GM23338 (cell line): ENCODE results near the gene TRAPPC12. TPM values are rescaled to one million over a fixed set of nuclear protein-coding genes. Genes with fewer than 3 reads are reported as not detected.

Experiments used
- ATAC-seq: fragments of 200-7000 bp; cut with Tn5 transposase; 3 replicates; pipeline ENCODE4 v1.9.1; 2020
- DNase-seq: peaks from one replicate; pipeline ENCODE4 v3.0.0-alpha.2; 2015; ENCODE audit warnings: low spot score
- H2AFZ ChIP-seq: fragments of 200-600 bp; sonication (generic); 2 replicates; pipeline ENCODE4 v1.8.0; 2016; ENCODE audit warnings: antibody characterized with exemption, mild to moderate bottlenecking, moderate library complexity
- H3F3A ChIP-seq: fragments of 200-600 bp; sonication (generic); replicated peaks from 2 replicates; pipeline ENCODE4 v1.8.0; 2017; ENCODE audit warnings: antibody characterized with exemption, mixed run types, low read depth
- H3K27ac ChIP-seq: fragments of 200-600 bp; sonication (generic); 2 replicates; pipeline ENCODE4 v1.6.1; 2016; ENCODE audit warnings: low read depth
- H3K27me3 ChIP-seq: fragments of 200-600 bp; sonication (generic); 2 replicates; pipeline ENCODE4 v1.8.0; 2016; ENCODE audit warnings: mild to moderate bottlenecking, mixed run types, moderate library complexity; ENCODE audit not compliant: insufficient read depth
- H3K36me3 ChIP-seq: fragments of 200-600 bp; sonication (generic); 2 replicates; pipeline ENCODE4 v1.8.0; 2016; ENCODE audit warnings: mild to moderate bottlenecking; ENCODE audit not compliant: insufficient read depth
- H3K4me1 ChIP-seq: fragments of 200-600 bp; sonication (generic); 2 replicates; pipeline ENCODE4 v1.8.0; 2016; ENCODE audit warnings: mild to moderate bottlenecking, moderate library complexity; ENCODE audit not compliant: insufficient read depth
- H3K4me2 ChIP-seq: fragments of 200-600 bp; sonication (generic); 2 replicates; pipeline ENCODE4 v1.7.1; 2017; ENCODE audit warnings: mixed run types
- H3K4me3 ChIP-seq: fragments of 200-600 bp; sonication (generic); 2 replicates; pipeline ENCODE4 v1.6.1; 2016; ENCODE audit warnings: mixed run types
- H3K79me2 ChIP-seq: fragments of 200-600 bp; sonication (generic); replicated peaks from 2 replicates; pipeline ENCODE4 v1.8.0; 2017; ENCODE audit warnings: mild to moderate bottlenecking; ENCODE audit not compliant: insufficient read depth
- H3K9me2 ChIP-seq: fragments of 200-600 bp; sonication (generic); 2 replicates; pipeline ENCODE4 v1.8.0; 2017; ENCODE audit not compliant: insufficient read depth
- H4K20me1 ChIP-seq: fragments of 200-600 bp; sonication (generic); replicated peaks from 2 replicates; pipeline ENCODE4 v1.8.0; 2017; ENCODE audit warnings: mild to moderate bottlenecking; ENCODE audit not compliant: insufficient read depth
- H3K27ac Mint-ChIP-seq: 2 replicates; pipeline ENCODE4 v1.8.0; 2020; ENCODE audit warnings: inconsistent platforms, mild to moderate bottlenecking, moderate library complexity, mixed read lengths
- H3K27me3 Mint-ChIP-seq: 3 replicates; pipeline ENCODE4 v1.8.0; 2022; ENCODE audit warnings: low read depth, mild to moderate bottlenecking, moderate library complexity, mixed read lengths, inconsistent platforms; ENCODE audit not compliant: insufficient read depth, poor library complexity
- H3K36me3 Mint-ChIP-seq: 3 replicates; pipeline ENCODE4 v1.8.0; 2021; ENCODE audit warnings: low read depth, mild to moderate bottlenecking, inconsistent platforms, moderate library complexity, mixed read lengths
- H3K4me1 Mint-ChIP-seq: 3 replicates; pipeline ENCODE4 v1.8.0; 2020; ENCODE audit warnings: mild to moderate bottlenecking, inconsistent platforms, mixed read lengths
- H3K4me3 Mint-ChIP-seq: 3 replicates; pipeline ENCODE4 v1.8.0; 2021; ENCODE audit warnings: moderate library complexity, mild to moderate bottlenecking, inconsistent platforms, mixed read lengths
- H3K9me3 Mint-ChIP-seq: 3 replicates; pipeline ENCODE4 v1.8.0; 2020; ENCODE audit warnings: moderate library complexity, mild to moderate bottlenecking, inconsistent platforms, mixed read lengths
- CREB1 ChIP-seq: fragments of 250-450 bp; sonication (Bioruptor Pico); IDR thresholded peaks from 2 replicates; pipeline ENCODE4 v1.5.0; 2020; ENCODE audit warnings: low read depth, mild to moderate bottlenecking, moderate library complexity
- ETS1 ChIP-seq: IDR thresholded peaks from 2 replicates; pipeline ENCODE4 v1.6.1; 2016; ENCODE audit warnings: antibody characterized with exemption
- EZH2 ChIP-seq: fragments of 200-600 bp; sonication (generic); IDR thresholded peaks from one replicate; pipeline ENCODE4 v1.8.0; 2017; ENCODE audit warnings: antibody characterized with exemption, mild to moderate bottlenecking, low read depth; ENCODE audit not compliant: unreplicated experiment
- EZH2phosphoT487 ChIP-seq: fragments of 200-600 bp; sonication (generic); IDR thresholded peaks from one replicate; pipeline ENCODE4 v1.8.1; 2018; ENCODE audit warnings: antibody characterized with exemption; ENCODE audit not compliant: unreplicated experiment
- JUNB ChIP-seq: IDR thresholded peaks from one replicate; pipeline ENCODE4 v1.6.1; 2016; ENCODE audit warnings: antibody characterized with exemption; ENCODE audit not compliant: unreplicated experiment
- NANOG ChIP-seq: IDR thresholded peaks from 2 replicates; pipeline ENCODE4 v1.6.1; 2016; ENCODE audit warnings: antibody characterized with exemption, borderline replicate concordance
- REST ChIP-seq: IDR thresholded peaks from one replicate; pipeline ENCODE4 v1.6.1; 2018; ENCODE audit warnings: antibody characterized with exemption; ENCODE audit not compliant: unreplicated experiment
- STAT1 ChIP-seq: IDR thresholded peaks from one replicate; pipeline ENCODE4 v1.6.1; 2016; ENCODE audit warnings: antibody characterized with exemption; ENCODE audit not compliant: unreplicated experiment
- ZNF114 ChIP-seq: fragments of 250-450 bp; sonication (Bioruptor Pico); IDR thresholded peaks from 2 replicates; pipeline ENCODE4 v1.5.0; 2020; ENCODE audit warnings: mild to moderate bottlenecking, moderate library complexity
- ZNF331 ChIP-seq: fragments of 250-450 bp; sonication (Bioruptor Pico); IDR thresholded peaks from 2 replicates; pipeline ENCODE4 v1.5.0; 2020; ENCODE audit warnings: low read depth, mild to moderate bottlenecking, moderate library complexity
- polyA plus RNA-seq: library from polyadenylated mRNA; unstranded; fragments of >200 nt; fragmentation: Nextera tagmentation; extraction: Ambion mirVana; gene quantifications from 2 replicates; pipeline ENCODE4 v1.2.1, GENCODE V29; 2016
- total RNA-seq: library from RNA; depleted of rRNA; stranded (reverse); fragments of >200 nt; shearing (Covaris generic); gene quantifications from 2 replicates; pipeline ENCODE4 v1.2.3, GENCODE V29; 2014
- TF ChIP-seq, protein P1 (sequence below): fragments of 250-450 bp; sonication (Bioruptor Pico); IDR thresholded peaks from 2 replicates; pipeline ENCODE4 v1.5.0; 2020; ENCODE audit warnings: mild to moderate bottlenecking, moderate library complexity

TRAPPC12 gene
- total and polyA plus RNA-seq, 2 experiments from 2014 or later, result 48.9 to 57.7 TPM

DNA sequence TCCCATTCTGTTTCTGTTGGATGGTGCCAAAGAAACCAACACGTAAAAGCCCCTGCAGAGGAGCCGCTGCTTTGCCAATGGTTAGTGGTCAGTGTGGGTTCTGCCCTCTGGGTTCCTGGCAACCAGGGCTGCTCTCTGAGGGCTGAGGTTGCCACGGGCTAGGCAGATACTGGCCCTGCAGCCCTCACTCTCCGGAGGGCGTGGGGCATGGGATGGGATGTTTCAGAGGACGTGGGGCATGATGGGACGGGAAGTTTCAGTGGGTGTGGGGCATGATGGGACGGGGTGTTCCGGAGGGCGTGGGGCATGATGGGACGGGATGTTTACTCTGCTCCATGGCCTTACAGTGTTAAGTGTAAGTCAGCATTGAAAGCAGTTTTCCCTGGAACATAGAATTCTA lies 105.7 kb downstream of the TRAPPC12 start (continued):
- TF ChIP-seq, protein P1, sequence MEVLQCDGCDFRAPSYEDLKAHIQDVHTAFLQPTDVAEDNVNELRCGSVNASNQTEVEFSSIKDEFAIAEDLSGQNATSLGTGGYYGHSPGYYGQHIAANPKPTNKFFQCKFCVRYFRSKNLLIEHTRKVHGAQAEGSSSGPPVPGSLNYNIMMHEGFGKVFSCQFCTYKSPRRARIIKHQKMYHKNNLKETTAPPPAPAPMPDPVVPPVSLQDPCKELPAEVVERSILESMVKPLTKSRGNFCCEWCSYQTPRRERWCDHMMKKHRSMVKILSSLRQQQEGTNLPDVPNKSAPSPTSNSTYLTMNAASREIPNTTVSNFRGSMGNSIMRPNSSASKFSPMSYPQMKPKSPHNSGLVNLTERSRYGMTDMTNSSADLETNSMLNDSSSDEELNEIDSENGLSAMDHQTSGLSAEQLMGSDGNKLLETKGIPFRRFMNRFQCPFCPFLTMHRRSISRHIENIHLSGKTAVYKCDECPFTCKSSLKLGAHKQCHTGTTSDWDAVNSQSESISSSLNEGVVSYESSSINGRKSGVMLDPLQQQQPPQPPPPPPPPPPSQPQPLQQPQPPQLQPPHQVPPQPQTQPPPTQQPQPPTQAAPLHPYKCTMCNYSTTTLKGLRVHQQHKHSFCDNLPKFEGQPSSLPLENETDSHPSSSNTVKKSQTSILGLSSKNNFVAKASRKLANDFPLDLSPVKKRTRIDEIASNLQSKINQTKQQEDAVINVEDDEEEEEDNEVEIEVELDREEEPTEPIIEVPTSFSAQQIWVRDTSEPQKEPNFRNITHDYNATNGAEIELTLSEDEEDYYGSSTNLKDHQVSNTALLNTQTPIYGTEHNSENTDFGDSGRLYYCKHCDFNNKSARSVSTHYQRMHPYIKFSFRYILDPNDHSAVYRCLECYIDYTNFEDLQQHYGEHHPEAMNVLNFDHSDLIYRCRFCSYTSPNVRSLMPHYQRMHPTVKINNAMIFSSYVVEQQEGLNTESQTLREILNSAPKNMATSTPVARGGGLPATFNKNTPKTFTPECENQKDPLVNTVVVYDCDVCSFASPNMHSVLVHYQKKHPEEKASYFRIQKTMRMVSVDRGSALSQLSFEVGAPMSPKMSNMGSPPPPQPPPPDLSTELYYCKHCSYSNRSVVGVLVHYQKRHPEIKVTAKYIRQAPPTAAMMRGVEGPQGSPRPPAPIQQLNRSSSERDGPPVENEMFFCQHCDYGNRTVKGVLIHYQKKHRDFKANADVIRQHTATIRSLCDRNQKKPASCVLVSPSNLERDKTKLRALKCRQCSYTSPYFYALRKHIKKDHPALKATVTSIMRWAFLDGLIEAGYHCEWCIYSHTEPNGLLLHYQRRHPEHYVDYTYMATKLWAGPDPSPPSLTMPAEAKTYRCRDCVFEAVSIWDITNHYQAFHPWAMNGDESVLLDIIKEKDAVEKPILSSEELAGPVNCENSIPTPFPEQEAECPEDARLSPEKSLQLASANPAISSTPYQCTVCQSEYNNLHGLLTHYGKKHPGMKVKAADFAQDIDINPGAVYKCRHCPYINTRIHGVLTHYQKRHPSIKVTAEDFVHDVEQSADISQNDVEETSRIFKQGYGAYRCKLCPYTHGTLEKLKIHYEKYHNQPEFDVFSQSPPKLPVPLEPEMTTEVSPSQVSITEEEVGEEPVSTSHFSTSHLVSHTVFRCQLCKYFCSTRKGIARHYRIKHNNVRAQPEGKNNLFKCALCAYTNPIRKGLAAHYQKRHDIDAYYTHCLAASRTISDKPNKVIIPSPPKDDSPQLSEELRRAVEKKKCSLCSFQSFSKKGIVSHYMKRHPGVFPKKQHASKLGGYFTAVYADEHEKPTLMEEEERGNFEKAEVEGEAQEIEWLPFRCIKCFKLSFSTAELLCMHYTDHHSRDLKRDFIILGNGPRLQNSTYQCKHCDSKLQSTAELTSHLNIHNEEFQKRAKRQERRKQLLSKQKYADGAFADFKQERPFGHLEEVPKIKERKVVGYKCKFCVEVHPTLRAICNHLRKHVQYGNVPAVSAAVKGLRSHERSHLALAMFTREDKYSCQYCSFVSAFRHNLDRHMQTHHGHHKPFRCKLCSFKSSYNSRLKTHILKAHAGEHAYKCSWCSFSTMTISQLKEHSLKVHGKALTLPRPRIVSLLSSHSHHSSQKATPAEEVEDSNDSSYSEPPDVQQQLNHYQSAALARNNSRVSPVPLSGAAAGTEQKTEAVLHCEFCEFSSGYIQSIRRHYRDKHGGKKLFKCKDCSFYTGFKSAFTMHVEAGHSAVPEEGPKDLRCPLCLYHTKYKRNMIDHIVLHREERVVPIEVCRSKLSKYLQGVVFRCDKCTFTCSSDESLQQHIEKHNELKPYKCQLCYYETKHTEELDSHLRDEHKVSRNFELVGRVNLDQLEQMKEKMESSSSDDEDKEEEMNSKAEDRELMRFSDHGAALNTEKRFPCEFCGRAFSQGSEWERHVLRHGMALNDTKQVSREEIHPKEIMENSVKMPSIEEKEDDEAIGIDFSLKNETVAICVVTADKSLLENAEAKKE (CRISPR knock-in tag), result no peak
- TF ChIP-seq EZH2phosphoT487, result no peak

DNA sequence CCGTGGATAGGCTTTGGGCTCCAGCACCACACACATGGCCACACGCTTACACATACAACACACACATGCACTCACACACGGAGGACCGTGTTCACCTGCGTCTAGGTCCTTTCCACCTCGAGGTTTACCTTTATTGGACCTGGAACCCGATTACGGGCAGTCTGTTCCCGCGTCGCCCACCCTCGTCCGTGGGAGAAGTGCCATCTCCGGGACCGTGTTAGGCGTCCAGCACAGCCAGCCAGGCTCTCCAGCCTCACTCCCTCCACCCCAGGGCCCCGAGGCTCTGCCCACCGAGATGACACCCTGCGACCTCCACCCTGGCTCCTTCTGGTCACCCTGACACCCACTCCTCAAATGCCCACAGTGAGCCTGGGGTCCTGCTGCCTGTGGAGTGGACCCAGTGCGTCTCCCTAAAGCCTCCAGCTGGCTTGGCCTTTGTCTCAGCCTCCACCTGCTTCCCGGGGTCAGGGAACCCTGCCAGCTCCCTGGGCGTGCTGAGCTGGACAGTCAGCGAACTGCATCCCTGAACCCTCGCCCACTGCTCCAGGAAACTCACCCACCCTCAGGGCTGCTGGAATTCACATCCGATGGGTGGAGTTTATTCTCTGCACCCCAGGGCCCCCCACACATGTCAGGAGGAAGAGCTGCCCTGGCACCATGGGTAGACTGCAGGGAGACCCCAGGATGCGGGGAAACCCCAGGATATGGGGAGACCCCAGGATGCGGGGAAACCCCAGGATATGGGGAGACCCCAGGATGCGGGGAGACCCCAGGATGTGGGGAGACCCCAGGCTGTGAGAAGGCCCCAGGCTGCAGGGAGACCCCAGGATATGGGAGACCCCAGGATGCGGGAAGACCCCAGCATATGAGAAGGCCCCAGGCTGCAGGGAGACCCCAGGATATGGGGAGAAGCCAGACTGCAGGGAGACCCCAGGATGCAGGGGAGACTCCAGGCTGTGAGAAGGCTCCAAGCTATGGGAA lies 106.8 kb downstream of the TRAPPC12 start:
- H3K27ac Mint-ChIP-seq, result no peak overlapping the region
- no peaks in the 10 kb centered on the region for H3K9me2 ChIP-seq
- H3K27me3 ChIP-seq, result no peaks in the 10 kb centered on the region
- DNase-seq (no peak), ATAC-seq (no peak)
- H3F3A ChIP-seq, result no peaks in the 10 kb centered on the region
- no peaks in the 10 kb centered on the region; the same call in 1 of the 2 replicates for H3K4me1 ChIP-seq
- H3K27me3 Mint-ChIP-seq, result peaks cover 9% of the 10 kb centered on the region
- H4K20me1 ChIP-seq, result no peaks in the 10 kb centered on the region
- no peak overlapping the region for H3K4me3 ChIP-seq
- H3K4me2 ChIP-seq, result no peak overlapping the region
- no peaks in the 10 kb centered on the region for H3K79me2 ChIP-seq
- H3K4me3 Mint-ChIP-seq, result no peak overlapping the region
- H3K4me1 Mint-ChIP-seq, result peaks cover 14% of the 10 kb centered on the region
- no peak overlapping the region for H3K27ac ChIP-seq
- H2AFZ ChIP-seq, result no peak overlapping the region
- H3K36me3 ChIP-seq, result no peaks in the 10 kb centered on the region
- H3K9me3 Mint-ChIP-seq, result peaks cover 16% of the 10 kb centered on the region
- peaks cover 27% of the 10 kb centered on the region for H3K36me3 Mint-ChIP-seq
- TF ChIP-seq ZNF331 (CRISPR knock-in tag) (no peak), ZNF114 (no peak), REST (no peak), CREB1 (no peak), JUNB (no peak), NANOG (no peak), STAT1 (no peak), ETS1 (no peak), EZH2 (no peak), EZH2phosphoT487 (no peak)
